T-helper 17 cell (primary cell): ENCODE data around the gene TGDS. TPM values are rescaled to one million over a fixed set of nuclear protein-coding genes. Genes with fewer than 3 reads are reported as not detected.
"Not testable (repeated sequence)": the region's sequence is repeated elsewhere in the genome, so short reads cannot be mapped to it uniquely, and the experiment has no call there.

Source experiments
- ATAC-seq: fragments of 150-1000 bp; cut with Tn5 transposase; 2 replicates; pipeline ENCODE4 v1.10.0; 2021; ENCODE audit warnings: mild to moderate bottlenecking, moderate library complexity
- DNase-seq, 3 donors: peaks; one replicate each; pipeline versions ENCODE4 v3.0.0 to v3.0.0-alpha.2; 2020 to 2021
- H3K9me3 ChIP-seq: one replicate; pipeline ENCODE4 v1.7.0; 2013; ENCODE audit warnings: low read length, mild to moderate bottlenecking; ENCODE audit not compliant: control insufficient read depth, poor library complexity, severe bottlenecking
- H3K27ac Mint-ChIP-seq: one replicate; pipeline ENCODE4 v1.8.0; 2022; ENCODE audit warnings: mild to moderate bottlenecking, moderate library complexity, mixed read lengths
- H3K27me3 Mint-ChIP-seq: one replicate; pipeline ENCODE4 v1.8.0; 2022; ENCODE audit warnings: mixed read lengths
- H3K36me3 Mint-ChIP-seq: one replicate; pipeline ENCODE4 v1.8.0; 2022; ENCODE audit warnings: low read depth, mixed read lengths
- H3K4me1 Mint-ChIP-seq: one replicate; pipeline ENCODE4 v1.8.0; 2022; ENCODE audit warnings: mild to moderate bottlenecking, mixed read lengths
- H3K4me3 Mint-ChIP-seq: one replicate; pipeline ENCODE4 v1.8.0; 2022; ENCODE audit warnings: mild to moderate bottlenecking, moderate library complexity, mixed read lengths
- total RNA-seq, 4 donors: library from RNA in 2 of 4; stranded (reverse) in 2 of 4; gene quantifications; one replicate each; pipeline ENCODE4 v1.2.3 and lab custom pipeline; 2022 to 2026

TGDS gene
- total RNA-seq: 1 to 10 TPM; 5.5 to 5.9 TPM
- 9.0 to 21.4 reads per million in 2 donors for total RNA-seq (lab: John Stamatoyannopoulos, UW)

- H3K4me1 Mint-ChIP-seq: peaks cover 27% of the 10 kb centered on the region
- peaks cover 6% of the 10 kb centered on the region for H3K36me3 Mint-ChIP-seq
Measured at GRCh38 chr13:94595950-94596574, at the start of gene TGDS. Gene TGDS, minus strand, starts transcription at chr13:94596152. Its CDS starts 16 bp downstream, at chr13:94596136.

GRCh38 chr13:94641409-94641941, 45.5 kb upstream of the TGDS start:
- H3K27ac Mint-ChIP-seq: no peak overlapping the region
- peaks cover 2% of the 10 kb centered on the region for H3K4me1 Mint-ChIP-seq
- ATAC-seq (no peak), DNase-seq (no peak)
- H3K27me3 Mint-ChIP-seq: no peaks in the 10 kb centered on the region
- H3K4me3 Mint-ChIP-seq: no peak overlapping the region
- H3K36me3 Mint-ChIP-seq: no peaks in the 10 kb centered on the region
- H3K9me3 ChIP-seq: no peaks in the 10 kb centered on the region

More at GRCh38 chr13:94595950-94596574, at the start of gene TGDS:
- ATAC-seq: peak; percentile 98
- no peaks in the 10 kb centered on the region for H3K9me3 ChIP-seq
- DNase-seq: peak; percentile 71 to 82 (median 77)
- H3K27ac Mint-ChIP-seq: peak within 1 kb of the TSS; percentile 97
- peak within 1 kb of the TSS; percentile 98 for H3K4me3 Mint-ChIP-seq
- no peaks in the 10 kb centered on the region for H3K27me3 Mint-ChIP-seq

- H3K36me3 Mint-ChIP-seq: no peaks in the 10 kb centered on the region
- DNase-seq (no peak), ATAC-seq (no peak)
- H3K4me3 Mint-ChIP-seq: no peak overlapping the region
- no peak overlapping the region for H3K27ac Mint-ChIP-seq
- H3K4me1 Mint-ChIP-seq: peaks cover 2% of the 10 kb centered on the region
- no peaks in the 10 kb centered on the region for H3K27me3 Mint-ChIP-seq
- no peaks in the 10 kb centered on the region for H3K9me3 ChIP-seq
Measured at GRCh38 chr13:94640721-94641120, 44.8 kb upstream of the TGDS start.

- H3K4me3 Mint-ChIP-seq: not testable (repeated sequence)
Measured at GRCh38 chr13:94637677-94638076, 41.7 kb upstream of the TGDS start.

GRCh38 chr13:94636942-94637578, 41.1 kb upstream of the TGDS start:
- H3K36me3 Mint-ChIP-seq: no peaks in the 10 kb centered on the region
- no peak overlapping the region for H3K27ac Mint-ChIP-seq
- ATAC-seq (no peak), DNase-seq (no peak)
- peaks cover 2% of the 10 kb centered on the region for H3K4me1 Mint-ChIP-seq
- H3K4me3 Mint-ChIP-seq: no peak overlapping the region
- no peaks in the 10 kb centered on the region for H3K9me3 ChIP-seq
- no peaks in the 10 kb centered on the region for H3K27me3 Mint-ChIP-seq

More at GRCh38 chr13:94637677-94638076, 41.7 kb upstream of the TGDS start:
- not testable (repeated sequence) for DNase-seq, H3K36me3 Mint-ChIP-seq, H3K4me1 Mint-ChIP-seq, ATAC-seq, H3K27ac Mint-ChIP-seq, H3K27me3 Mint-ChIP-seq, H3K9me3 ChIP-seq

GRCh38 chr13:94636096-94636495, 40.1 kb upstream of the TGDS start:
- not testable (repeated sequence) for ATAC-seq, H3K27me3 Mint-ChIP-seq, H3K27ac Mint-ChIP-seq, H3K4me3 Mint-ChIP-seq, H3K9me3 ChIP-seq, DNase-seq, H3K36me3 Mint-ChIP-seq, H3K4me1 Mint-ChIP-seq

GRCh38 chr13:94632226-94632980, 36.5 kb upstream of the TGDS start:
- no peak for DNase-seq
- no peak overlapping the region for H3K4me3 Mint-ChIP-seq
- no peak overlapping the region for H3K27ac Mint-ChIP-seq
- H3K36me3 Mint-ChIP-seq: peaks cover 4% of the 10 kb centered on the region
- H3K27me3 Mint-ChIP-seq: no peaks in the 10 kb centered on the region
- no peak for ATAC-seq
- H3K9me3 ChIP-seq: no peaks in the 10 kb centered on the region
- H3K4me1 Mint-ChIP-seq: peaks cover 2% of the 10 kb centered on the region

GRCh38 chr13:94630858-94631257, 34.9 kb upstream of the TGDS start:
- H3K27me3 Mint-ChIP-seq: no peaks in the 10 kb centered on the region
- ATAC-seq (no peak), DNase-seq (no peak)
- no peak overlapping the region for H3K27ac Mint-ChIP-seq
- H3K9me3 ChIP-seq: no peaks in the 10 kb centered on the region
- no peak overlapping the region for H3K4me3 Mint-ChIP-seq
- H3K36me3 Mint-ChIP-seq: peaks cover 4% of the 10 kb centered on the region
- peaks cover 2% of the 10 kb centered on the region for H3K4me1 Mint-ChIP-seq

- H3K36me3 Mint-ChIP-seq: peaks cover 2% of the 10 kb centered on the region
- no peak overlapping the region for H3K4me3 Mint-ChIP-seq
- ATAC-seq: no peak
- no peak overlapping the region for H3K27ac Mint-ChIP-seq
- no peak for DNase-seq
- H3K27me3 Mint-ChIP-seq: no peaks in the 10 kb centered on the region
- no peaks in the 10 kb centered on the region for H3K9me3 ChIP-seq
- H3K4me1 Mint-ChIP-seq: no peaks in the 10 kb centered on the region
Measured at GRCh38 chr13:94623316-94623715, 27.4 kb upstream of the TGDS start.

GRCh38 chr13:94622344-94622743, 26.4 kb upstream of the TGDS start:
- no peaks in the 10 kb centered on the region for H3K9me3 ChIP-seq
- ATAC-seq (no peak), DNase-seq (no peak)
- no peaks in the 10 kb centered on the region for H3K27me3 Mint-ChIP-seq
- H3K36me3 Mint-ChIP-seq: peaks cover 2% of the 10 kb centered on the region
- no peaks in the 10 kb centered on the region for H3K4me1 Mint-ChIP-seq
- H3K4me3 Mint-ChIP-seq: no peak overlapping the region
- no peak overlapping the region for H3K27ac Mint-ChIP-seq

- Mint-ChIP-seq H3K27me3 (no peaks in the 10 kb centered on the region), H3K36me3 (peaks cover 2% of the 10 kb centered on the region), H3K4me1 (peaks cover 7% of the 10 kb centered on the region), H3K27ac (peak overlapping the region; percentile 32), H3K4me3 (no peak overlapping the region)
- peak; percentile 65 for ATAC-seq
- H3K9me3 ChIP-seq: no peaks in the 10 kb centered on the region
- DNase-seq: no peak
Measured at GRCh38 chr13:94620286-94620896, 24.4 kb upstream of the TGDS start.

GRCh38 chr13:94617389-94618000, 21.5 kb upstream of the TGDS start:
- DNase-seq: peak in 1 of 3 donors; percentile 26
- peaks cover 5% of the 10 kb centered on the region for H3K36me3 Mint-ChIP-seq

More at GRCh38 chr13:94617389-94618000, 21.5 kb upstream of the TGDS start:
- Mint-ChIP-seq H3K27me3 (no peaks in the 10 kb centered on the region), H3K4me3 (no peak overlapping the region), H3K4me1 (peaks cover 12% of the 10 kb centered on the region), H3K27ac (no peak overlapping the region)
- peak; percentile 61 for ATAC-seq
- H3K9me3 ChIP-seq: no peaks in the 10 kb centered on the region
